Activated CD4-positive, CD25-positive, alpha-beta regulatory T cell treated with anti-CD3 and anti-CD28 coated beads, Interleukin-2, amount 50 U/mL, for 24 hours (primary cell): Measurements from ENCODE around the gene FNBP1L.

Experiments
- ATAC-seq, 2 donors: fragments of 150-1000 bp; cut with Tn5 transposase; one replicate each; pipeline ENCODE4 v1.10.0; 2021; ENCODE audit warnings: mild to moderate bottlenecking in 1 of 2, moderate library complexity in 1 of 2

FNBP1L gene

DNA sequence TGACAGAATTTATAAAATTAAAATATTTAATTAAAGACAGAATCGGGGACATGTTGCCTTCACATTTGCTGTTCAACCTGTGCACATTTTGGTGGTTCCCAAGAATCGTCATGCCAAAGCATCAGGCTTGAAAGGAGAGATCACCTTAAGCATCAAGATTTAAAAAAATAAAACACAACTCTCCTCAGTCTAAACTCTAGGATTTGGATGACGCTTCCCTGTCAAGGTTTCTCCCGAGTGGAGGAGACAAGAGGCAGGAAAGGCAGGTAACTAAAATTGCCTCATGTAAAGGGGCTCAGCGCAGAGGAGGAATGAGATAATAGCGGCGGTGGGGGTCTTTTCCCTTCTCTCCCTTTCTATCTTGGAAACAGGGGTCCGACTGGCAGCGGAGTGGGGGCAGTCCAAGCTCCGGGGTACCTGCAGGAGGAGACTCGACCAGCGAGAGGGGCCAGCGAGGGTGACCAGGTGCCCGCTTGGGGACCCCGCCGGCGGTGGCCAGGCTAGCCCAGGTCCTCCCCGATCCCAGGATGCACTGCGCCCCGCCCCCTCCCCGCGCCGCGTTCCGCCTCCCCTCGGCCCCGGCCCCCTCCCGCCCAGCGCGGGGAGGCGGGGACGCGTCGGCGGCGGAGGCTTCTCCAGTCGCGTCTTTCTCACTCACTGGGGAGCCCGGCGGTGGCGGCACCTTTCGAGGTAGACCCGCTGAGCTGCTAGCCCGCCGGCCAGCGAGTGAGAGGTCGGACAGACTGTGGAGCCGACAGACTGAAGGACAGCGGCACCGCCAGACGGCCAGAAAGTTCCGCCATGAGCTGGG lies at the start of gene FNBP1L:
Gene FNBP1L, plus strand, starts transcription at position 638 of the 811 bp plus-strand sequence. Its CDS starts 164 bp downstream, at position 802.
- ATAC-seq, result peak; percentile 78 to 81

DNA sequence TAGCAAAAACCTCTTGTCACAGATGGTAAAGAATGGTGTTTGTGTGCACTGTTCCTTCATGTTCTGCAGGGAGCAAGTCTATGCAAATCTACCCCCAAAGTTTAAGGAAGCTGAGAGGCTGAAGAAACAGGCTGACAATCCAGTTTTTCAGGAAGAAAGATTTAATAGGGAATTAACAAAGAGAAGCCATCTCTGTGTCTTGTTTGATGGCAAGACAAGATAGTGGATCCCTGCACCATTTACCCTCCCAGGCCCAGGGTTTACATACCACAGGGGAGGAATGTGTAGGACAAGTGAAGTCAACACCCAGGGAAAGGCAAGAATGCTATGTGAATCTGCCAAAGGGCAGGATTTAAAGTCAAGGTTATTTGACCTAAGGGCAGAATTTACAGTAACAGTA lies 48.1 kb upstream of the FNBP1L start:
- no peak for ATAC-seq

DNA sequence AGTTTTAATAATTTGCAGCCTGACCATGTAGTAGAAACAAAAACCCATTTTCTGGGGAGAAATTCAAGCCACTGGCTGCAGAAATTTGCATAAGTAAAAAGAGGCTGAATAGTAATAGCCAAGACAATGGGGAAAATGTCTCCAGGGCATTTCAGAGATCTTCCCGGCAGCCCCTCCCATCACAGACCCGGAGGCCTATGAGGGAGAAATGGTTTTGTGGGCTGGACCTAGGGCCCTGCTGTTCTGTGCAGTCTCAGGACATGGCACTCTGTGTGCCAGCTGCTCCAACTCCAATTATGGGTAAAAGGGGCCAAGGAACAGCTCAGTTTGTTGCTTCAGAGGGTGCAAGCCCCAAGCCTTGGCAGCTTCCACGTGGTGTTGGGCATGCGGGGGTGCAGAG lies 39.7 kb upstream of the FNBP1L start:
- ATAC-seq, result no peak

DNA sequence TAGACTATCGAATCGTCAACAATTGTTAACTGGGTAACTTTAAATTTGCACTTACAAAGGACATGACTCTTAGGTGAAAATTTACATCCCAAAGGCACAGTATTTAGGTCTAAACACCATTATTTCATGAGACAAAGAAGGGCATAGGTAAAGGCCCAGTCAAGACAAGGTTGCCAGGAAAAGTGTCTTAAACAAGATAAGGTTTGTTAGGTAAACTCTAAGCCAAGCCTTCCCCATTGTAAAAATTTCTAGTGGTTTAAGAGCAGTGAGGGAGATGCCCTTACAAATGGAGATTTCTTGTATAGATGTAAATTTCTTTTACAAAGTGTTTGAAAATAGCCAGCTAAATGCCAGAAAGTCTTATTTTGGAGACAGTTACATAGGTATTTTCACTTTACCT lies 36.9 kb upstream of the FNBP1L start:
- no peak for ATAC-seq

DNA sequence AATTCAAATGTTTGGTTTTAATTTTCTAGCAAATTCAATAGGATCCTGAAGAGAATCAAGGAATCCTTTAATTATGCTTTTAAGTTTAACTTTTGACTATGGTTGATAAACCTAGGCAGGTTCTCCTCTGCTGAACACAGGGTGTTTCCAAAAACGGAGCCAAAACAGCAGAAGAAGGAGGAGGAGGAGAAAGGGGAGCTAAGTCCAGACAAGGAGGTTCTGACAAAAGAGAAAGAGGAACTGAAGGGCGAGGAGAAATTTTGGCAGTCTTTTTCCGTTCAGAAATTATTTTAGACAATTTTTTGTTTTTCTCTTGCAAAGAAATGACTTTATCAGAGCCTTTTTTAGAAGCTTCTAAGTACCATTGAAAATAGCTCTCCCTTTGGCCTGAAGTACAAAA lies 33.2 kb upstream of the FNBP1L start:
- no peak for ATAC-seq

DNA sequence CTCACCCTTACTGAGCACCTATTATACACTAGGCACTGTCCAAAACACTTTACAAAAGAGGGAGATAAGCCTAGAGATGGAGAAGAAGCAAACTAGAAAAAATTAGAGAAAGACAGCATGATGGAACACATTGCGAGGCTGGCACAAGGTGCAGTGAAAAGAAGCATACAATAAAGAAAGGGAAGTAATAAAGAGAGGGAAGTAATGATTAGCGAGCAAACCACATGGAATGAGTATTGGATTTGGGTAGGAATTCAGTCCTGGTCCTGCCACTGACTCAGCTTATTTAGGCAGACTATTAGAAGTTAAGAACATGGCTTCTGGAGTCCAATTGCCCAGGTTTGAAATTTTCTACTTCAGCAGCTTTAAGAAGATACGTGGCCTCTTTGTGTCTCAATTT lies 32.6 kb upstream of the FNBP1L start:
- no peak for ATAC-seq

DNA sequence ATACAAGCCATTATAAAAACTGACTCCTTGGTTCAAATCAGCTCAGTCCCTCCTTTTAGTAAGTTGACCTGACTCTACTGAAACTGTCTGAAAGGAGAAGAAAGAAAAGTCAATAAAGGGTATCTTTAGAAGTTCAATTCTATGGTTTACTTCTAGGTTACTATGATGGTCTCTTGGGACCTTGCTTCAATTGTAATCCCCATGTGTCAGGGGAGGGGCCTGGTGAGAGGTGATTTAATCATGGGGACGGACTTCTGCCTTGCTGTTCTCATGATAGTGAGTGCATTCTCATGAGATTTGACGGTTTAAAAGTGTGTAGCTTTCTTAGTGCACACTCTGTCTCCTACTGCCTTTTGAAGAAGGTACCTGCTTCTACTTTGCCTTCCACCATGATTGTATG lies 31.7 kb upstream of the FNBP1L start:
- no peak for ATAC-seq

DNA sequence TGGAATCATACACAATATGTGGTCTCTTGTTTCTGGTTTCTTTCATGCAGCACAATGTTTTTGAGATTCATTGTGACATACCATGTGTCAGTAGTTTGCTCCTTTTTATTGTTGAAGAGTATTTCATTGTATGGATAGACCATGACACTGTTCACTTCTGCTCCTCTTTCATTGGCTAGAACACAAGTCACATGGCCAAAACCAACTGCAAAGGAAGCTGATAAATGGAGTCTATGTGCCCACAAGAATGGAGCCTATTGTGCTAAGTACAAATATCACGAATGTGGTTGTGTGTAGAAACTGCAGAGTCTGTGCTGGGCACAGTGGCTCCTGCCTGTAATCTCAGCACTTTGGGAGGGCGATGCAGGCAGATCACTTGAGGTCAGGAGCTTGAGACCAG lies 28.6 kb upstream of the FNBP1L start:
- ATAC-seq, result no peak

DNA sequence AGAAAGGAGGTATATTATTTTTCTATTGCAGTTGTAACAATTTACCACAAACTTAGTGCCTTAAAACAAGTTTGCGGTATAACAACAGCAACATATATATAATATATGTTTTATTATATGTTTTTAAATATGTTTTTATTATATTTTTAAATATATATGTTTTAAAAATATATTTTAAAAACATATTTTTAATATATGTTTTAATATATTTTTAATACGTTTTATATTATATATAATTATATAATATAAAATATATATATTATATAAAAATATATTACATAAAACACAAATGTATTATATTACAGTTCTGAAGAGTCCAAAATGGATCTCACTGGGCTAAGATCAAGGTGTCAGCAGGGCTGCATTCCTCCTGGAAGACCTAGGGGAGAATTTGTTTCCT lies 27.5 kb upstream of the FNBP1L start:
- ATAC-seq, result no peak

DNA sequence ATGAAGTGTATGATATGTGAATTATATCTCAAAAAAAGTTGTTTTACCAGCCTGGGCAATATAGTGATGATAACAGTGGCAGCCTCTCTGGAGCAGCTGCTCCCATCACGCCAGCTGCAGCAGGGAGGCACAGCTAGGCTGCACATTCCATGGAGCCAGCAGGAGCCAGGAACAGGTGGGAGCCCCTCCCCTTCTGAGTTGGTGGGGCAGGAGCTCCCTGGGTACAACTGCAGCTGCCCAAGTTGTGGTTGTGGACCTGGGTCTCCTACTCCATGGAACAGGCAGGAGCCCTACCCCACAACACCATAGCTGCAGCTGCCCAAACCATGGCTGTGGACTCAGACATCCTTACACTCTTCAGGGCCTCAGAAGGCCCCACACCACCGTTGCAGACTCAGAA lies 21.7 kb upstream of the FNBP1L start:
- no peak for ATAC-seq

DNA sequence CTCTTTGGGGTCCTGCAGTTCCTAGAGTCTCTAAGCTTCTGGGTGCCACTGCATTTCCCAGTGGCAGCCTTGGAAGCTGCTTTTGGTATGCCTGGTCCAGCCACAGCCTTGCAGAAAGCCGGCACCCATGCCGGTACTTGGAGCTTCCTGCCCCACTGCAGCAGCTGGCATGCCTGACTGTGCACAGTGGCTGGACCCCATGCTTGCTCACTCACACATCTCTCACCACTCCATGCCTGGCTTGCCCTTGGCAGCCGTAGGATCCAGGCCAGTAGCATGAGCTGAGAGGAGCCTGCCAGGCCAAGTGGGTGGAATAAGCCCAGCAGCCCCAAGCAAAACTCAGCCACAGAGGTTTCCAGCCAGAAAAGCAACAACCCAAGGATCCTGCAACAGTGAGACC lies 20.3 kb upstream of the FNBP1L start:
- ATAC-seq, result no peak

DNA sequence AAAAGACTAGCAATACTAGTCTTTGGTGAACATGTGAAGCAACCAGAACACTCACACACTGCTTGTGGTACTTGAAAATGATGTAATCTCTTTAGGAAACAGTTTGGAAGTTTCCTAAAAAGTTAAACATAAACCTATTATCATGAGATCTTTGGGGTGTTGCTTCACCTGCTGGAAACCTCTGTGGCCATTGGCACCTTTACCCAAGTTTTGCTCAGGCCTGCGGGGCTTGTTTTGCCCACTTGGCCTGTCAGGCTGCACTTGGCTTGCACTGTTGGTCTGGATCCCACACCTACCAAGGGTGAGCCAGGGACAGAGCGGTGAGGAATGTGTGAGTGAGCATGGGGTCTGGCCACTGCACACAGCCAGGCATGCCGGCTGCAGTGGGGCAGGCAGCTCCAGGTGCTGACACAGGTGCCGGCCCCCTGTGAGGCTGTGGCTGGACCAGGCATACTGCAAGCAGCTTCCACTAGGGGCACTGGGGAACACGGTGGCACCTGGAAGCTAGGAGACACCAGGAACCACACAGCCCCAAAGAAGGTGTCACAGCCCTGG lies 14.4 kb upstream of the FNBP1L start:
- no peak for ATAC-seq

DNA sequence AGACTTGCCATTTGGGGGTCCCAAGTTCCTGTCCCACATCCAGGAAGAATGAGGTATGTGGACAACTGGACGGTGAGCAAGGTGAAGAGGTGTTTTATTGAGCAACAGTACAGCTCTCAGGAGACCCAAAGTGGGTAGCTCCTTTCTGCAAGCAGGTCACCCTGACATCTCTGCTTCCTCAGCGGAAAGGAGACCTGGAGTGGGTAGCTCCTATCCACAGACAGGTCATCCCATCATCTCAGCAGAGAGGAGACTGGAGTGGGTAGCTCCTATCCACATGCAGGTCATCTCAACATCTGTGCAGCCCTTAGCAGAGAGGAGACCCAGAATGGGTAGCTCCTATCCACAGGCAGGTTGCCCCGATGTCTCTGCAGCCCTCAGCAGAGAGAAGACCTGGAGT lies 13.8 kb upstream of the FNBP1L start:
- ATAC-seq, result no peak

DNA sequence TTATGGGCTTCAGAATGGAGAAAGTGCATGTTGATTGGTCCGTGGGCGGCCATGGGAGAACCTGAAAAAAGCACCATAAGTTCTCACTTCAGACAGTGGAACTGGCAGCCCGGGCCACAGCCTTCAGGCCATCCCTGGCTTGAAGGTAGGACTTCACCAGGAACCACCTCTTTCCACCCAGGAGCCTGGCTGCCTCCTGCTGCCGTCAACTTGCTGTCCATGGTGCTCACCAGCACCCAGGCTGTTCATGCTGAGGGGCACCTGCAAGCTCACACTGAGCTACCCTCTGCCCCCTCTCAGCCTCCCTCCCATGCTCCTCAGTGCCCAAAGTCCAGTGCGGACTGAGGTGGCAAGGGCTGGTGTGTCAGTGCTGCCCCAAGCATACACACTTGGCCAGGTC lies 12.9 kb upstream of the FNBP1L start:
- no peak for ATAC-seq

DNA sequence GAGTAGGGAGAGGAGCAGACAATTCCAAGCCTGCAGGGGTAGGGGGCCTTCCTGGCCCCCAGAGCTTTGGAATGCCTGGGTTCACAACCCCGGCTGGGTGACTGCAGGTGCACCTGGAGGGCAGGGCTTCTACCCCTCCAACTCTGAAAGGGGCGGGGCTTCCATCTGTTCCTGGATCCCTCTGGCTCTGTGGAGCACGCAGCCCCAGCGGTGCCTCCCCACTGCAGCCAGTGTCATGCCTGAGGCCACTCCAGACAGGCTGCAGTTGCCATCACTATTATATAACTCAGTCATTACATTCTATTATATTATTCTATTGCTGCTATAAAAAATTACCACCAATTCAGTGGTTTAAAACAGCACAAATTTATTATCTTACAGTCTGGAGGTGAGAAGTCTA lies 12.5 kb upstream of the FNBP1L start:
- ATAC-seq, result no peak

DNA sequence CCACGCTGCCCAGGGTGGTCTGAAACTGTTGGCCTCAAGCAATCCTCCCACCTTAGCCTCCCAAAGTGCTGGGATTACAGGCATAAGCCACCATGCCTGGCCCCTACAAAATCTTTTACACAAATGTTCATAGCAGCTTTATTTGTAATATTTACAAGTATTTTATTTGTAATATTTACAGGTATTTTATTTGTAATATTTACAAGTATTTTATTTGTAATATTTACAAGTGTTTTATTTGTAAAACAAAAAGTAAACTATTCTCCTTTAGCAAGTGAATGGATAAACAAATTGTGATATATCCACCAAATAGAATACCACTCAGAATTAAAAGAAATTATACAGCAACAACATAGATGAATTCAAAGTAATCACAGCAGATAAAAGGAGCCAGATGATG lies 11.4 kb upstream of the FNBP1L start:
- ATAC-seq, result no peak

DNA sequence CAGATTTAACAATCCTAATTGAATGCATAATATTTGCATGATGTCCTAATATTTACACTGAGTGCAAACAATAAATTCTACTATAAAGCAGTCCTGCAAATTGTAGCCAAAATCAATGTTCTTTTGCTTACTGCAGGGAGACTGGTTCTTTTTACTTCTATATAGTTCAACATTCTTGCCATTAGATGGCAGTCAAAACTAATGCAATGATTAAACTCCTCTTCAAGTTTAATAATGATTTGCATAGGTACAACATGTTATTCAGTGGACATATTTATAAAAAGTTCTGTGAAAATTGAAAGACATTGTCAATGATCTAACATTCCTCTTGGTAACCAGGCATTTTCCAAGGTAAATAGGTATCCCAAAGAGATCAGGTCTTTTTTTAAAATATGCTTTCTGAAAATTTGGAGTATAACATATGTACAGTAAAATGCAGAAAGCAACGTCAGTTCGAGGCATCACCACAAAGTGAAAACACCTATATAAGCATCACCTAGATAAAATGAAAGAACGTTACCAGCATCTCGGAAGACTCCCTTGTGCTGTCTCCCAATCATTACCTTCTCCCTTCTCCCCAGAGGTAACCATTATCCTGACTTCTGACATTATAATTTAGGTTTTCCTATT lies 9.8 kb upstream of the FNBP1L start:
- ATAC-seq, result peak in 1 of 2 donors; percentile 62

DNA sequence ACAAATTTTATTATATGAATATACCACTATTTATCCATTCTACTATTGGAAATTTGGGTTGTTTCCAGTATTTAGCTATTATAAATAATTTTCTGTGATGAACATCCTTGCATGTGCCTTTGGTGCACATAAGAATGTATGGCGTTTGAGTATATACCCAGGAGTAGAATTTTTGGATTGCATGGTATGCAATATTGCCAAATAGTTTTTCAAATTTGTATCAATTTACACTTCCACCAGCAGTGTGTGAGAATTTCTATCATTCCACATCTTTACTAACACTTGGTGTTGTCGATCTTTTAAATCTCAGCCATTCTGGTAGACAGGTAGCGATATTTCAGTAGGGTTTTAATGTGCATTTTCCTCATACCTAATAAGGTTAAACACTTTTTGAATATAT lies 9.2 kb upstream of the FNBP1L start:
- ATAC-seq, result no peak

DNA sequence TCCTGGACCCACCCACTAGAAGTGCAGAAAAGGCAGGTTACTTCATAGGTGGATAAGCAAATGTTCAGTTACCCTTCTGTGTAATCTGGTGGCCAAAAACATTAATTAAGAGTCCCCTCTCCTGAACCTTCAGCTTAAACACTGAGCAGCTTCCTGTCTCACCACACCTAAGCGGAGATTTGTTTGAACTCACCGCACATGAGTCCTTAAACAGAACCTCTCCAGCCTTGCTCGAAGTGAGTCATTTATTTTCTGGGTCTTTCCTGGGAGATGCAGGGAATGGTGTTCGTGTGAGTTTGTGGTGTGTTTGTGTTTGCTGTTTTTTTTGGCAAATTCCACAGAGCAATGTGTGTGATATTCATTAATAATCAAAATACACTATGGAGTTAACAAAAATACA lies 7.6 kb upstream of the FNBP1L start:
- ATAC-seq, result no peak

DNA sequence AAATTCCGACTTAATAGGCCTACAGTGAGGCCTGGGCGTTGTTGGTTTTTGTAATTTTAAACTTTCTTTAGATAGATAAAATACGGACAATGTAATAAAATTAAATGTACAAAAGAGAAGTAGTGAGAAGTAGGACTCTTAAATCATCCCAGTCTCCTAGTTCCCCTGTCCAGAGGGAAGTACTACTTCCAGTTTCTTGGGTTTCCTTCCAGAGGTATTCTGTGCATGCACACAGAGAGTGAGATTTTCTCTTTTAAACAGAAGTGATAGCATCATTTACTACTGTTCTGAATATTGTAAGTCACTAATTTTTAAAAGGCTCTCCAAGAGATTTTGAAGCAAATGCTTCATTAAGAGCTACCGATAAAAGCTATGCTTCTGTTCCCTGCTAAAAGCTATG lies 7.2 kb upstream of the FNBP1L start:
- no peak for ATAC-seq

DNA sequence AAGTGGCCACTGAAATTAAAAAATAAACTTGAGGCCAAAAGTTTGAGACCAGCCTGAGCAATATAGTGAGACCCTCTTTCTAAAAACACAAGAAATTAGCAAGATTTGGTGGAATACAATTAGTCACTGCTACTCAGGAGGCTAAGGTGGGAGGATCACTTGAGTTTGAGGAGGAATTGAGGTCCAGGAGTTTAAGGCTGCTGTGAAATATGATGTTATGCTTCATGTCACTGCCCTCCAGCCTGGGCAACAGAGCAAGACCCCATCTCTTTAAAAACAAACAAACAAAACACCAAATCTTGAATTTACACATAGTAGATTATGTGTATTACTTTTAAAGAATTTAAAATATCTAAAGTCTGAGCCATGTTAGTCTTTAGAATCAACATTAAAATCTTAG lies 6.3 kb upstream of the FNBP1L start:
- ATAC-seq, result no peak

DNA sequence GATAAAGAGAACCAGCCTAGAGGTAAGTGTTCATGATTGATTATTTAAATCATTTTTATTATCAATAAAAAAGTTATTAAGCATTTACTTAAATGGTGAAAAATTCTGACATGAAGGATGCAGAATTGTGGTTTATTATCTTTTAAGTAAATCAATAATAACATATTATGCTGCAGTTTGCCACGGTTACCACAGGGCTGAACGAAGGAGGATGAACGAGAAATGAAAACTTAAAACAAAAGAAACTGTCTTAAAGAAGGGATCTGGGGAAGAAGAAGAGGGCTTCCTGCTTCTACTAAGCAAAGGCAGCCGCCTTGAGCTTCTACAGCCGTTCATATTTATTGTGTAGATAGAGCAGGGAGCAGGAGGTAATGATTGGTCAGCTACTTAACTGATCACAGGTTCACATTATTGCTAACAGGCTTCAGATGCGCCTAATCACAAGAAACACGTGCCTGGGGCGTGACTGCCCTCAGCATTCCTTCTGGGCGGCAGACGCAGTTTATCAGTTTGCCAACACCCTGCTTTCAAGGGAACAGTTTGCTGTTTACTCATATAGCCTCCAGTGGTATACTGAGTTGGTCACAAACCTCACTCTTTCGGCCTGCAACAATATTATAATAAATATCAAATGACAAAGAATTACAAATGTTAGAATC lies 5.8 kb upstream of the FNBP1L start:
- ATAC-seq, result no peak

DNA sequence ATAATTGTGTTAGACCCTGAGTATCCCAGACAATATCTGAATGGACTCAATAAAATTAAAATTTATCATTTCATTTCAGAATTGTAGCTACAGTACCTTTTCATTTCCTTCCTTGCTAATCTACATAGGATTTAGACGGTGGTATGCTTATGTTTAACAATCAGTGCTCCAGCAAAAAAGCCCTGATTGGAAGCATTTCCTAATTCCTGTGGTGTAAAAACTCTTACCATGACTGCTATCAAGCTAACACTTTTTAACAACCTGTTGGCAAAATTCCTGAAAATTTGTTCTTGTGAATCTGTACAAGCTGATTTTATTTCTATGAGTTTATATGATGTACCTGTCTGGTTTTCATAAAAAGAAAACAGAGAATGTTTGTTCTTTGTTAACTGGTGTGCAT lies 5.2 kb upstream of the FNBP1L start:
- no peak for ATAC-seq

DNA sequence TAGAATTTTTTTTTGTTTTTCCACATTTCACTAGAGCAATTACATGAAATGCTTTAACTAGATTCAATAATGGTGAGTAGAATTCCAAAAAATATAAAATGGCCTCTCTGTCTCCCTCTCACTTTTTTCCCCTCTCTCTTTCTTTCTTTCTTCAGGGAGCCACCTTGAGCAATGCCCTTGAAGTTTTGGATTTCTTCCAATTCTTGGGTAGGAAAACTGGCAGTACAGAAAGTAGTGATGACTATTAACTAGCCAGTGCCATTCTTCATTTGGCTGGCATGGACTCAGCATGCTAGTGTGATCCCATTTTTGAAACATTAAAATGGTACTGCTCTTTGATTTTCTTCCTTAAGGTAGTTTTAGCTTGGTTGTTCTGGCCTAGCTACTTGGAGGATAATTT lies 4.5 kb upstream of the FNBP1L start:
- ATAC-seq, result no peak
